Fibroblast of the aortic adventitia (primary cell): ENCODE data around the gene NKAPL. TPM values are rescaled to one million over a fixed set of nuclear protein-coding genes. Genes with fewer than 3 reads are reported as not detected.
"Not testable (repeated sequence)": the region's sequence is repeated elsewhere in the genome, so short reads cannot be mapped to it uniquely, and the experiment has no call there.

Source experiments
- DNase-seq: peaks from one replicate; pipeline ENCODE4 v3.0.0-alpha.2; 2010; ENCODE audit warnings: low read depth
- H3K4me3 ChIP-seq: 2 replicates; pipeline ENCODE4 v1.5.1; 2011; ENCODE audit warnings: low read depth, mild to moderate bottlenecking, control low read depth, low read length, moderate library complexity
- total RNA-seq: library from RNA; depleted of rRNA; stranded (reverse); fragments of >200 nt; gene quantifications from 2 replicates; pipeline ENCODE4 v1.2.3, GENCODE V29; 2012; ENCODE audit warnings: low replicate concordance
- TF ChIP-seq, protein P1 (sequence below): IDR thresholded peaks from 2 replicates; pipeline ENCODE4 v1.5.1; 2011; ENCODE audit warnings: mild to moderate bottlenecking, low read length, control low read depth, inconsistent platforms; ENCODE audit not compliant: insufficient read depth

The NKAPL gene
- total RNA-seq, 1 donor = 1.3 TPM

DNA sequence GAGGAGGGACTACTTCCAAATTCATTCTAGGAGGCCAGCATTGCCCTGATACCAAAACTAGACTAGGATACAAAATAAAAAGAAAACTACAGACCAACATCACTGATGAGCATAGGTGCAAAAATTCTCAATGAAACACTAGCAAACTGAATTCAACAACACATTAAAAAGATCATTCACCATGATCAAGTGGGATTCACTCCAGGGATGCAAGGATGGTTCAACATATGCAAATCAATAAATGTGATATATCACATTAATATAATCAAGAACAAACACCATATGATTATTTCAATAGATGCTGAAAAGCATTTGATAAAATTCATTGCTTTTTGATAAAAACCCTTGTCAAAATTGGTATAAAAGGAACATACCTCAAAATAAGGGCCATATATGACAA, 32.5 kb downstream of the NKAPL start:
- H3K4me3 ChIP-seq = no peak overlapping the region
- no peak for DNase-seq

GRCh38 chr6:28295326-28295725, 36.2 kb downstream of the NKAPL start:
- TF ChIP-seq, protein P1, sequence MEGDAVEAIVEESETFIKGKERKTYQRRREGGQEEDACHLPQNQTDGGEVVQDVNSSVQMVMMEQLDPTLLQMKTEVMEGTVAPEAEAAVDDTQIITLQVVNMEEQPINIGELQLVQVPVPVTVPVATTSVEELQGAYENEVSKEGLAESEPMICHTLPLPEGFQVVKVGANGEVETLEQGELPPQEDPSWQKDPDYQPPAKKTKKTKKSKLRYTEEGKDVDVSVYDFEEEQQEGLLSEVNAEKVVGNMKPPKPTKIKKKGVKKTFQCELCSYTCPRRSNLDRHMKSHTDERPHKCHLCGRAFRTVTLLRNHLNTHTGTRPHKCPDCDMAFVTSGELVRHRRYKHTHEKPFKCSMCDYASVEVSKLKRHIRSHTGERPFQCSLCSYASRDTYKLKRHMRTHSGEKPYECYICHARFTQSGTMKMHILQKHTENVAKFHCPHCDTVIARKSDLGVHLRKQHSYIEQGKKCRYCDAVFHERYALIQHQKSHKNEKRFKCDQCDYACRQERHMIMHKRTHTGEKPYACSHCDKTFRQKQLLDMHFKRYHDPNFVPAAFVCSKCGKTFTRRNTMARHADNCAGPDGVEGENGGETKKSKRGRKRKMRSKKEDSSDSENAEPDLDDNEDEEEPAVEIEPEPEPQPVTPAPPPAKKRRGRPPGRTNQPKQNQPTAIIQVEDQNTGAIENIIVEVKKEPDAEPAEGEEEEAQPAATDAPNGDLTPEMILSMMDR = no peak
- H3K4me3 ChIP-seq = no peak overlapping the region
- no peak for DNase-seq

More for the DNA sequence above, 32.5 kb downstream of the NKAPL start:
- TF ChIP-seq, protein P1 = no peak

- DNase-seq = no peak
- no peak overlapping the region for H3K4me3 ChIP-seq
- TF ChIP-seq, protein P1 = no peak
These were observed 37.5 kb downstream of the NKAPL start for GRCh38 chr6:28296520-28297060.

DNA sequence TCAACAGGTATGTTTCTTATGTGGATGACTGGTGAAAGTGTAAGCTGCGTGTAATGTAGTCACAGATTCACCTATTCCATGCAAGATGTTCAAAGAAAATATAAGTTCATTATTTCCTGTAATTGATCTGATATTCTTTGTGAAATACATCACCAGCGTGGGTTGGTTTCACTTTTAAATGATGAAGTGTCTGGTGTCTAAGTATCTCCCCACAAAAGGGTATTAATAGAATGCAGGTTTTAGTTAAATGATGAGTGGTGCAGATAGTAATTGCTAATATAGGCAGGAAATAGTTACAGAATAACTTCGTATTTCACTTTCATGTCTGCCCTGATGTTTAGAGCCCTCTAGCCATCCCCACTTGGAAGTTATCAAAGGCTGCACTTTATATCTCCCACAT, 44.5 kb downstream of the NKAPL start:
- TF ChIP-seq, protein P1 = no peak
- H3K4me3 ChIP-seq = no peak overlapping the region
- no peak for DNase-seq

- H3K4me3 ChIP-seq, DNase-seq: not testable (repeated sequence)
These were observed 47.3 kb downstream of the NKAPL start for GRCh38 chr6:28306363-28306762.

Other genes with a start within 250 kb of the NKAPL start
- 0.45 and 0.65 TPM in 2 replicates for gene ZNF165, start 178.7 kb upstream of the NKAPL start, total RNA-seq
- gene ZSCAN16, start 134.7 kb upstream of the NKAPL start, total RNA-seq = 2.9 and 4.2 TPM in 2 replicates
- gene ZKSCAN8, start 117.4 kb upstream of the NKAPL start, total RNA-seq = 16.4 and 21.2 TPM in 2 replicates
- gene ZSCAN9, start 34.0 kb upstream of the NKAPL start, total RNA-seq = 10.8 and 12.2 TPM in 2 replicates
- 5.9 and 8.3 TPM in 2 replicates for gene ZKSCAN4, start 7.0 kb upstream of the NKAPL start, total RNA-seq
- gene ZSCAN26, start 7.8 kb downstream of the NKAPL start, total RNA-seq = 8.7 and 20.8 TPM in 2 replicates
- gene PGBD1, start 22.3 kb downstream of the NKAPL start, total RNA-seq = 7.7 and 8.1 TPM in 2 replicates
- 13.9 and 31.2 TPM in 2 replicates for gene ZSCAN31, start 76.9 kb downstream of the NKAPL start, total RNA-seq
- 2.6 and 3.6 TPM in 2 replicates for gene ZKSCAN3, start 90.7 kb downstream of the NKAPL start, total RNA-seq
- gene ZSCAN12, start 140.4 kb downstream of the NKAPL start, total RNA-seq = 6.5 and 11.0 TPM in 2 replicates
- gene ZSCAN23, start 184.2 kb downstream of the NKAPL start, total RNA-seq = 6.7 and 12.0 TPM in 2 replicates